ENCODE data around the gene INTS15. TPM values are rescaled to one million over a fixed set of nuclear protein-coding genes. Genes with fewer than 3 reads are reported as not detected.

The INTS15 gene
- polyA plus RNA-seq, 1 of the 3 experiments (the other 2 are of a cell fraction): 39.1 TPM

- peaks cover 0 to 8% of the 10 kb centered on the region in 2 experiments; a peak in 1 of 4 replicates for H3K4me1 ChIP-seq (ENCODE audit: control insufficient read depth in 1 of 2, insufficient read depth in 2 of 2, low read depth in 1 of 2, low read length in 1 of 2)
- no peak overlapping the region for H3K9ac ChIP-seq
- no peaks in the 10 kb centered on the region for H3K9me3 ChIP-seq
- H2AFZ ChIP-seq (ENCODE audit: low read depth): no peak overlapping the region
- H3K27ac ChIP-seq (ENCODE audit: low read depth in 2 of 2, low read length in 1 of 2): no peak overlapping the region
- no peaks in the 10 kb centered on the region for H4K20me1 ChIP-seq (ENCODE audit: insufficient read depth)
- ChIA-PET POLR2A (no interaction called here), CTCF (interaction anchor here (0.7 to 1.6 kb wide), 3 partner anchors 17 to 309 kb away, joined by 3 to 4 read pairs (median 4); partner anchors contain the start of gene INTS15)
- H3K9me2 ChIP-seq: no peaks in the 10 kb centered on the region
- WGBS (ENCODE audit: low lambda C conversion rate): 96% methylated on average over 20 of the region's 20 CpGs
- H3F3A ChIP-seq (replicated peaks; ENCODE audit: insufficient read depth): peaks cover 3% of the 10 kb centered on the region
- no peak for TF ChIP-seq RCOR1 (IDR thresholded peaks at IDR 0.05; ENCODE audit: low read length)
- TF ChIP-seq SMC3 (IDR thresholded peaks at IDR 0.05; ENCODE audit: low read depth, low read length): no peak
- no peak for TF ChIP-seq SIN3A (IDR thresholded peaks at IDR 0.05; ENCODE audit: borderline replicate concordance, low read depth, low read length)
- H3K4me2 ChIP-seq: no peak overlapping the region
- DNase-seq: no peak
- no peaks in the 10 kb centered on the region for H3K79me2 ChIP-seq (ENCODE audit: insufficient read depth)
- no peaks in the 10 kb centered on the region for H3K27me3 ChIP-seq (ENCODE audit: insufficient read depth)
- H3K36me3 ChIP-seq (replicated peaks in 1 of 2; ENCODE audit: control insufficient read depth in 1 of 2, insufficient read depth in 2 of 2, low read length in 1 of 2): peaks cover 0 to 22% of the 10 kb centered on the region in 2 experiments
- H3K4me3 ChIP-seq (ENCODE audit: low read depth in 2 of 2, low read length in 1 of 2): no peak overlapping the region
Measured at GRCh38 chr7:6621195-6622133, 31.6 kb downstream of the INTS15 start.

GRCh38 chr7:6622134-6622710, 32.4 kb downstream of the INTS15 start:
- CTCF ChIA-PET: interaction anchor here (0.7 to 1.6 kb wide), 4 partner anchors 16 to 308 kb away, joined by 3 to 4 read pairs (median 4); partner anchors contain the start of gene INTS15
- no peaks in the 10 kb centered on the region for H4K20me1 ChIP-seq (ENCODE audit: insufficient read depth)
- H3K27ac ChIP-seq (ENCODE audit: low read depth in 2 of 2, low read length in 1 of 2): no peak overlapping the region
- no peak for TF ChIP-seq NFIC (IDR thresholded peaks at IDR 0.05; ENCODE audit: borderline replicate concordance)
- no peak for TF ChIP-seq JUND (IDR thresholded peaks at IDR 0.05)
- TF ChIP-seq SIN3A (IDR thresholded peaks at IDR 0.05; ENCODE audit: borderline replicate concordance, low read depth, low read length): no peak
- no peak for DNase-seq
- no peak overlapping the region for H2AFZ ChIP-seq (ENCODE audit: low read depth)
- POLR2A ChIA-PET: no interaction called here
- peaks cover 3% of the 10 kb centered on the region for H3F3A ChIP-seq (replicated peaks; ENCODE audit: insufficient read depth)
- H3K4me3 ChIP-seq (ENCODE audit: low read depth in 2 of 2, low read length in 1 of 2): no peak overlapping the region
- H3K9me2 ChIP-seq: no peaks in the 10 kb centered on the region
- WGBS (ENCODE audit: low lambda C conversion rate): 97% methylated on average over 52 of the region's 67 CpGs
- no peaks in the 10 kb centered on the region for H3K9me3 ChIP-seq
- no peak overlapping the region for H3K9ac ChIP-seq
- H3K4me1 ChIP-seq (ENCODE audit: control insufficient read depth in 1 of 2, insufficient read depth in 2 of 2, low read depth in 1 of 2, low read length in 1 of 2): peaks cover 0 to under 1% of the 10 kb centered on the region in 2 experiments; a peak in 1 of 4 replicates
- H3K79me2 ChIP-seq (ENCODE audit: insufficient read depth): no peaks in the 10 kb centered on the region
- peaks cover 0 to 22% of the 10 kb centered on the region in 2 experiments for H3K36me3 ChIP-seq (replicated peaks in 1 of 2; ENCODE audit: control insufficient read depth in 1 of 2, insufficient read depth in 2 of 2, low read length in 1 of 2)
- no peaks in the 10 kb centered on the region for H3K27me3 ChIP-seq (ENCODE audit: insufficient read depth)
- H3K4me2 ChIP-seq: no peak overlapping the region

GRCh38 chr7:6623589-6624245, 33.9 kb downstream of the INTS15 start:
- no peaks in the 10 kb centered on the region for H3K27me3 ChIP-seq (ENCODE audit: insufficient read depth)
- no peak overlapping the region for H3K4me3 ChIP-seq (ENCODE audit: low read depth in 2 of 2, low read length in 1 of 2)
- H3K27ac ChIP-seq (ENCODE audit: low read depth in 2 of 2, low read length in 1 of 2): no peak overlapping the region
- H3K36me3 ChIP-seq (replicated peaks in 1 of 2; ENCODE audit: control insufficient read depth in 1 of 2, insufficient read depth in 2 of 2, low read length in 1 of 2): peaks cover 0 to 22% of the 10 kb centered on the region in 2 experiments
- ChIA-PET POLR2A (no interaction called here), CTCF (no interaction called here)
- no peaks in the 10 kb centered on the region for H3K9me2 ChIP-seq
- no peak overlapping the region for H2AFZ ChIP-seq (ENCODE audit: low read depth)
- no peaks in the 10 kb centered on the region for H3K79me2 ChIP-seq (ENCODE audit: insufficient read depth)
- H3F3A ChIP-seq (replicated peaks; ENCODE audit: insufficient read depth): peaks cover 3% of the 10 kb centered on the region
- H3K4me2 ChIP-seq: no peak overlapping the region
- no peak overlapping the region for H3K9ac ChIP-seq
- H3K4me1 ChIP-seq (ENCODE audit: control insufficient read depth in 1 of 2, insufficient read depth in 2 of 2, low read depth in 1 of 2, low read length in 1 of 2): peaks cover 0 to 8% of the 10 kb centered on the region in 2 experiments; a peak in 1 of 4 replicates
- H3K9me3 ChIP-seq: no peaks in the 10 kb centered on the region
- no peaks in the 10 kb centered on the region for H4K20me1 ChIP-seq (ENCODE audit: insufficient read depth)
- 83% methylated on average over 15 of the region's 15 CpGs for WGBS (ENCODE audit: low lambda C conversion rate)
- DNase-seq: no peak
- TF ChIP-seq GABPA (IDR thresholded peaks at IDR 0.05; ENCODE audit: low read depth) (no peak), POLR2AphosphoS5 (IDR thresholded peaks at IDR 0.05; ENCODE audit: low read depth, low read length) (no peak), GATA2 (CRISPR knock-in tag; IDR thresholded peaks at IDR 0.05) (no peak), RCOR1 (IDR thresholded peaks at IDR 0.05; ENCODE audit: low read length) (no peak), MXI1 (IDR thresholded peaks at IDR 0.05; ENCODE audit: low read depth, low read length) (no peak), RFX5 (IDR thresholded peaks at IDR 0.05; ENCODE audit: low read length) (no peak), MEF2A (IDR thresholded peaks at IDR 0.05; ENCODE audit: borderline replicate concordance, low read depth) (no peak), TCF12 (IDR thresholded peaks at IDR 0.05) (no peak), SMC3 (IDR thresholded peaks at IDR 0.05; ENCODE audit: low read depth, low read length) (no peak), RAD21 (IDR thresholded peaks at IDR 0.05; ENCODE audit: low read length) (no peak)
